Skeletal muscle tissue (tissue), 4 donors: ENCODE measurements around the gene SDK1. TPM values are rescaled to one million over a fixed set of nuclear protein-coding genes. Genes with fewer than 3 reads are reported as not detected.
A peak's percentile ranks its signal among the peaks of the same experiment; 100 is the strongest.

Experiments used
- H3K27ac ChIP-seq: one replicate; pipeline ENCODE4 v1.7.0; 2013; ENCODE audit warnings: mild to moderate bottlenecking, low read depth, low read length, inconsistent platforms
- H3K27me3 ChIP-seq, 3 donors: one replicate each; pipeline ENCODE4 v1.7.0; 2013; ENCODE audit warnings: low read length in 3 of 3; ENCODE audit not compliant: control insufficient read depth in 3 of 3, insufficient read depth in 3 of 3
- H3K36me3 ChIP-seq, 3 donors: one replicate each; pipeline ENCODE4 v1.7.0; 2013; ENCODE audit warnings: low read length in 3 of 3; ENCODE audit not compliant: control insufficient read depth in 3 of 3, insufficient read depth in 3 of 3
- H3K4me1 ChIP-seq, 3 donors: one replicate each; pipeline ENCODE4 v1.7.0; 2013; ENCODE audit warnings: low read length in 3 of 3, mild to moderate bottlenecking in 3 of 3; ENCODE audit not compliant: control insufficient read depth in 3 of 3, insufficient read depth in 3 of 3
- H3K4me3 ChIP-seq, 3 donors: one replicate each; pipeline ENCODE4 v1.7.0; 2013; ENCODE audit warnings: low read length in 3 of 3
- H3K9ac ChIP-seq, 3 donors: one replicate each; pipeline ENCODE4 v1.7.0; 2013; ENCODE audit warnings: low read length in 3 of 3, mild to moderate bottlenecking in 3 of 3, moderate library complexity in 2 of 3, low read depth in 1 of 3
- H3K9me3 ChIP-seq, 3 donors: one replicate each; pipeline ENCODE4 v1.7.0; 2013; ENCODE audit warnings: low read length in 3 of 3; ENCODE audit not compliant: control insufficient read depth in 3 of 3
- total RNA-seq: library from RNA; depleted of rRNA; stranded (reverse); fragments of >200 nt; gene quantifications from one replicate; pipeline ENCODE4 v1.2.3, GENCODE V29; 2014
- donor health status: Osteomylitis.

SDK1 gene
- total RNA-seq, 1 donor from 2014 or later = 3.7 TPM

DNA sequence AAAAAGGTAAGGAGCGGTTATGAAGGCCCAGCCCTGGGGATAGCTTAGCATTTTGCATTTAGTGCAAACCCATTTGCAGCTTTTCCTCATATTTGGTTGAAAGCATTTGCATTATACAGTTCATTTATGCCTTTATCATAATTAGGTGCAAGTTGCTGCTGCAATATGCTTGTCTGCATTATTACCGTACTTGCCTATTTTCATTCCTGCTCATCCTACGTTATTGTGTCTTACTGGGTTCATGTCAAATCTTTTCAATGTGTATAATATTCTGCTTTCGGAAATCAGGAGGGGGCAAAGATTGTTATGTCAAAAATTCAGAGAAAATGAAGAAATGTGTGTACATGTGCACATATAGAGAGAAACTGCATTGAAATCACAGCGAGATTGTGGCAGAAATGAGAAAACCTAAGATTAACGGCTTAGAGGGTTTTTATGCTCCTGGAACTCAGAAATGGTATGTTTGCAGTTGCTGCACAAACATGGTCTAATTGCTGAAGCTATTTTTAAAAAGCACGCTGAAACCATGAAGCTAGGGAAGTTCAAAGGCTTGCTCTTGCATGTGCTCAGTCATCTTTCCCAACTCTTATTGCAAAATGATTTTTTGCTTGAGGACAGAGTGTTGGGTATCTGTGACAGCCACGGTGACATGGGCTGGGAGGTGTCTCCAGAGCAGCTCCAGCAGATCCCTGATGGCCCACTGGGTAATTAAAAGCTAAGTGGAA is 613.2 kb downstream of the SDK1 start:
- Histone ChIP-seq H3K4me1 (no peaks in the 10 kb centered on the region), H3K27ac (no peak overlapping the region), H3K4me3 (no peak overlapping the region), H3K9ac (no peak overlapping the region), H3K9me3 (no peaks in the 10 kb centered on the region), H3K36me3 (no peaks in the 10 kb centered on the region), H3K27me3 (peaks cover 0 to 1% (median 0%) of the 10 kb centered on the region in 3 donors)

- H3K27me3 ChIP-seq = no peaks in the 10 kb centered on the region
- no peak overlapping the region for H3K9ac ChIP-seq
- H3K4me3 ChIP-seq = no peak overlapping the region
- no peaks in the 10 kb centered on the region for H3K36me3 ChIP-seq
- no peaks in the 10 kb centered on the region for H3K4me1 ChIP-seq
- no peak overlapping the region for H3K27ac ChIP-seq
- no peaks in the 10 kb centered on the region for H3K9me3 ChIP-seq
These were observed 614.4 kb downstream of the SDK1 start for GRCh38 chr7:3915337-3915878.

- Histone ChIP-seq H3K36me3 (no peaks in the 10 kb centered on the region), H3K9ac (no peak overlapping the region), H3K4me1 (no peaks in the 10 kb centered on the region), H3K27ac (no peak overlapping the region), H3K9me3 (no peaks in the 10 kb centered on the region), H3K4me3 (no peak overlapping the region), H3K27me3 (no peaks in the 10 kb centered on the region)
These were observed 615.1 kb downstream of the SDK1 start for GRCh38 chr7:3916146-3916545.

GRCh38 chr7:3917436-3917835 is 616.4 kb downstream of the SDK1 start:
- Histone ChIP-seq H3K9ac (no peak overlapping the region), H3K27me3 (no peaks in the 10 kb centered on the region), H3K36me3 (no peaks in the 10 kb centered on the region), H3K9me3 (no peaks in the 10 kb centered on the region), H3K4me1 (peaks cover 0 to 5% (median 0%) of the 10 kb centered on the region in 3 donors), H3K27ac (no peak overlapping the region), H3K4me3 (no peak overlapping the region)

- Histone ChIP-seq H3K4me3 (no peak overlapping the region), H3K36me3 (no peaks in the 10 kb centered on the region), H3K27ac (no peak overlapping the region), H3K9ac (no peak overlapping the region), H3K4me1 (peaks cover 3 to 7% (median 3%) of the 10 kb centered on the region in 3 donors), H3K27me3 (no peaks in the 10 kb centered on the region), H3K9me3 (no peaks in the 10 kb centered on the region)
These were observed 617.5 kb downstream of the SDK1 start for GRCh38 chr7:3918576-3918975.

DNA sequence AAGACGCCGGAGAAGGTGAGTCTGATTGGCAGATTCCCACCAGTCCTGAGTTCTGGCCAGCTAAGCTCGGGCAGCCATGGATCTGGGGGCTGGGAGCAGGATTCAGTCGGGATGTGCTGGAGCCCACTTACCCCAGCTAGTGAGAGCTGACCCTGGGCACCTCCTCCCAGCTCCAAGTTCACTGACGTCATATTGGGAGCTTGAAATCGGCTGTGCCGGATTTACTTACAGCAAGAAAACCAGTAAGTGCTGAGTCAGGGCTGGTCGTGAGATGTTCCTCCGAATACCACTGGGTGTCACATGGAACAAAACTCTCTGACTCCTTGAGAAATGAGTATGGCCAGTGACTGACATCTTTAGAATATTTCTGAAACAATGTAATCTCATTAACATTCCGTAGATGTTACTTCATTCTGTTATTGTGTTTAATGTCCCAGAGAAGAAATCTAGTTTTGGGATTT is 621.2 kb downstream of the SDK1 start:
- H3K27ac ChIP-seq = peak overlapping the region; percentile 79
- H3K9ac ChIP-seq = peak overlapping the region; percentile 48 to 68 (median 58)

DNA sequence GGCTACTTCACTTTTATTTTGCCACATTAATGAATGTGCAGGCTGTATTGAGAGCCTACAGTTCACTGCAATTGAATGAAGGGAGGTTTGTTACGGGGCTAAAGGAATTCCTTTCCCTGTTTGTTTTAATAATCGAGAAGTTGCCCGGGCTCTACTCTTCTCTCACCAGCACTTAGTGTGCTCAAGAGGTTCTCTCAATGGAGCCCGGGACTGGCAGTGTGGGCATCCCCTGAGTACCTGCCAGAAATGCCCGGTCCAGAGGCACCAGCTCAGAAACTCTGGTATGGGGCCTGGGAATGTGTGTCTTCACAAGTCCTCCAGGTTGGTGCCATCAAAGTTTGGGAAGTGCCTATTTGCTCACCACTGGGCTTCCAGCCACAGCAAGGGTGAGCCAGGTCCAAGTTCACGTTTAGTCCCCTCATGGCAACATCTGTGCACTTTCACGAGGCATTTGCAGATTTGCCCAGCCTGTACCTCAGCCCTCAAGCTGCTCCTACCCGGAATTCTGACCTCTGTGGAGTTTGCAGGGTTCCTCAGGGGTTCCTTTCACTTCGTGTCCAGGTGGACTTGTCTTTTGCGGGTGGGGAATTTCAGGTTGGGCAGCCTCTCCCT is 622.4 kb downstream of the SDK1 start:
- H3K36me3 ChIP-seq = no peaks in the 10 kb centered on the region

More for the DNA sequence above, 621.2 kb downstream of the SDK1 start:
- Histone ChIP-seq H3K4me3 (peak overlapping the region; percentile 41 to 55 (median 46)), H3K9me3 (no peaks in the 10 kb centered on the region), H3K36me3 (no peaks in the 10 kb centered on the region), H3K4me1 (peaks cover 3 to 12% (median 8%) of the 10 kb centered on the region in 3 donors), H3K27me3 (no peaks in the 10 kb centered on the region)

DNA sequence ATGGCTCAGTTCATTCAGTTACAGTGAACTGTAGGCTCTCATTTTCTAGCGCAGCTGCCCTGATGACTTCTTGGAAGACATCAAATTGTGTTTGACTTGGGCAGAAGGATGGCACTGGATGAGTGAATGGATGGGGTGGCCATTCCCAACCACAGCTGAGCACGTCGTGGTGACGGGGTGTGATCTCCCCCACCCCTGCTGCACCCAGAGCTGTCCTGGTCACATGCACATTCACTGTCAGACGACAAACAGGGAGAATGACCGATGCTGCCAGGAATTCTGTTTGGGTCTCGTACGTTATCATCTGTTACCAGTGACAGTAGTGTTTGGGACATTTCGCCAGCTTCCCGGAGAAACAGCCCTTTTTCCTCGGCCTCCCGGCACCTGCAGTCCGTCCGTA is 623.2 kb downstream of the SDK1 start:
- H3K9ac ChIP-seq = no peak overlapping the region
- H3K36me3 ChIP-seq = no peaks in the 10 kb centered on the region
- H3K27ac ChIP-seq = no peak overlapping the region
- peaks cover 3 to 19% (median 10%) of the 10 kb centered on the region in 3 donors for H3K4me1 ChIP-seq
- H3K4me3 ChIP-seq = no peak overlapping the region
- H3K27me3 ChIP-seq = no peaks in the 10 kb centered on the region
- no peaks in the 10 kb centered on the region for H3K9me3 ChIP-seq

More for the DNA sequence above, 622.4 kb downstream of the SDK1 start:
- no peaks in the 10 kb centered on the region for H3K27me3 ChIP-seq
- H3K27ac ChIP-seq = no peak overlapping the region
- H3K4me3 ChIP-seq = no peak overlapping the region
- no peak overlapping the region for H3K9ac ChIP-seq
- peaks cover 3 to 19% (median 10%) of the 10 kb centered on the region in 3 donors for H3K4me1 ChIP-seq
- no peaks in the 10 kb centered on the region for H3K9me3 ChIP-seq

DNA sequence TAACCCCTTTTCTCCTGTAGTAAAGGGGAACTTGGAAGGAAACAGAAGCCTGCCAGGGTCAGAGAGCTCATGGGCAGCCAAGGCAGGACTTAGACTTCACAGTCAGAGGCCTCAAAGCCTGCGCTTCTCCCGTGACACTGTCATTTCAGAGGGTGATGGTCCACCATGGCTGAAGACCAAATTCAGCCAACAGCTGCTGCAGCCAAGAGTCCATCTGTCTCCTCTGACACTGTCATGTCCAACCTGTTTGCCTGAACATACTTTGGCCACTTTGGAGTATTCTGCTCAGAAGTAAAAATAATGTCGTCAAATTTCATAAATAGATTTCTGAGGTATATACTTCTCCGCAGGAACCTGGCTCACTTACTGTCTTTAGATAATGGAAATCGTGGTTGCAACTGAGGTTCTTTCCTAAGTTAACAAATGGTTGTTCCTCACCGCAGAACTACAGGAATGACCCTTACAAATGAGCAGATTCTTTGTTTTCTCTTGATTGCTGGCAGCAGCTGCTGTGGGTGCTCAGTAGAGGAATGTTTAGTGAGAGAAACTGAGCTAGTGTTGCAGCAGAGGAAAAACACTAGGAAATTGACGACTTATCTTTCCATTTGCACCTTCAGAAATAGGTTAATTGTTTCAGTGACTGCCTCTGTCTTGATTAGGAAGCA is 626.5 kb downstream of the SDK1 start:
- no peaks in the 10 kb centered on the region for H3K9me3 ChIP-seq
- no peak overlapping the region for H3K4me3 ChIP-seq
- no peaks in the 10 kb centered on the region for H3K27me3 ChIP-seq
- H3K36me3 ChIP-seq = no peaks in the 10 kb centered on the region
- no peak overlapping the region for H3K27ac ChIP-seq
- H3K4me1 ChIP-seq = peaks cover 3 to 19% (median 5%) of the 10 kb centered on the region in 3 donors
- no peak overlapping the region for H3K9ac ChIP-seq
